Body of pancreas (tissue), 4 donors: Measurements from ENCODE around the gene SBNO1. TPM values are rescaled to one million over a fixed set of nuclear protein-coding genes. Genes with fewer than 3 reads are reported as not detected.
A peak's percentile ranks its signal among the peaks of the same experiment; 100 is the strongest.

Experiments used
- ATAC-seq: fragments of 150-250 bp; one replicate; pipeline ENCODE4 v1.9.1; 2016
- DNase-seq, 4 donors: peaks; one replicate each; pipeline ENCODE4 v3.0.0-alpha.2; 2019
- H3K27ac ChIP-seq, 4 donors: fragments of 200-600 bp; sonication (generic); 1 replicate in 3 of 4; 2 replicates in 1 of 4; pipeline versions ENCODE4 v1.5.1 to v1.6.1; 2016 to 2019; ENCODE audit warnings: mild to moderate bottlenecking in 1 of 4, mixed read lengths in 1 of 4, moderate library complexity in 1 of 4
- H3K27me3 ChIP-seq, 2 donors: fragments of 200-600 bp; sonication (generic); one replicate each; pipeline ENCODE4 v1.6.0; 2016; ENCODE audit warnings: mild to moderate bottlenecking in 1 of 2
- H3K36me3 ChIP-seq, 2 donors: fragments of 200-600 bp; sonication (generic); replicated peaks in 1 of 2; 2 replicates each; pipeline ENCODE4 v1.5.1; 2016; ENCODE audit warnings: low read depth in 2 of 2; ENCODE audit not compliant: insufficient read depth in 1 of 2
- H3K4me1 ChIP-seq: fragments of 200-600 bp; sonication (generic); one replicate; pipeline ENCODE4 v1.6.0; 2016
- H3K4me3 ChIP-seq, 2 donors: fragments of 200-600 bp; sonication (generic); 1 replicate in 1 of 2; 2 replicates in 1 of 2; pipeline ENCODE4 v1.5.1; 2016 to 2019
- H3K9me3 ChIP-seq, 3 donors: fragments of 200-600 bp; sonication (generic); 1 replicate in 2 of 3; 2 replicates in 1 of 3; pipeline ENCODE4 v1.5.1; 2016
- CTCF ChIP-seq, 7 experiments: fragments of 450-650 bp in 4 of 7; fragments of 200-600 bp in 3 of 7; sonication (generic) in 3 of 7; IDR thresholded peaks; one replicate each; pipeline ENCODE4 v1.5.1; 2016 to 2019; ENCODE audit warnings: antibody characterized with exemption in 7 of 7
- POLR2A ChIP-seq, 3 donors: fragments of 450-650 bp; IDR thresholded peaks; one replicate each; pipeline ENCODE4 v1.6.1; 2016; ENCODE audit warnings: antibody characterized with exemption in 3 of 3, mild to moderate bottlenecking in 2 of 3
- WGBS, 2 donors: methylation state at CpG; one replicate each; pipeline ENCODE4 v1.1.5; 2017; 5-methylcytosine and 5-hydroxymethylcytosine counted together
- intact Hi-C: fragments of 100-400 bp; cut with DNase I; formaldehyde crosslinking; loops from one replicate; pipeline ENCODE4 v1.15.1; 2023
- total RNA-seq, 2 donors: library from RNA; depleted of rRNA; stranded (reverse); fragments of >200 nt; gene quantifications; one replicate each; pipeline ENCODE4 v1.1.0, GENCODE V29; 2016

SBNO1 gene
- total RNA-seq, 2 donors from 2014 or later: 11.4 to 11.9 TPM

GRCh38 chr12:123404581-123404980, 39.9 kb upstream of the SBNO1 start:
- Histone ChIP-seq H3K27me3 (no peaks in the 10 kb centered on the region), H3K4me3 (no peak overlapping the region), H3K27ac (no peak overlapping the region), H3K36me3 (peaks cover 0 to 18% of the 10 kb centered on the region in 2 donors), H3K4me1 (no peaks in the 10 kb centered on the region), H3K9me3 (no peaks in the 10 kb centered on the region)
- TF ChIP-seq CTCF (IDR thresholded peaks at IDR 0.05) (no peak), POLR2A (IDR thresholded peaks at IDR 0.05) (no peak)
- 89 to 93% methylated on average over 6 to 7 of the region's 9 CpGs for WGBS, 2 donors
- DNase-seq (no peak), ATAC-seq (no peak)
- intact Hi-C loops: no loop called here

- Histone ChIP-seq H3K4me1 (peaks cover 21% of the 10 kb centered on the region), H3K27me3 (no peaks in the 10 kb centered on the region), H3K4me3 (no peak overlapping the region), H3K36me3 (peaks cover 0 to 15% of the 10 kb centered on the region in 2 donors), H3K27ac (no peak overlapping the region), H3K9me3 (no peaks in the 10 kb centered on the region)
- 81 to 91% methylated on average over 8 to 15 of the region's 15 CpGs for WGBS, 2 donors
- no peak for ATAC-seq
- TF ChIP-seq CTCF (IDR thresholded peaks at IDR 0.05) (no peak), POLR2A (IDR thresholded peaks at IDR 0.05) (no peak)
- intact Hi-C loops: no loop called here
- DNase-seq: no peak
Measured at GRCh38 chr12:123401753-123402683, 37.4 kb upstream of the SBNO1 start.

GRCh38 chr12:123399255-123399617, 34.6 kb upstream of the SBNO1 start:
- no peak for DNase-seq

GRCh38 chr12:123398550-123399254, 34.1 kb upstream of the SBNO1 start:
- peaks cover 35% of the 10 kb centered on the region for H3K4me1 ChIP-seq
- no peak for TF ChIP-seq POLR2A (IDR thresholded peaks at IDR 0.05)
- TF ChIP-seq CTCF (IDR thresholded peaks at IDR 0.05): no peak
- whole genome bisulfite sequencing, 2 donors: 56 to 68% methylated on average over 6 to 14 of the region's 14 CpGs
- H3K9me3 ChIP-seq: no peaks in the 10 kb centered on the region
- ATAC-seq (peak; percentile 7), DNase-seq (peak; percentile 34 to 66 (median 49))
- no peak overlapping the region for H3K4me3 ChIP-seq
- peaks cover 0 to 7% of the 10 kb centered on the region in 2 donors for H3K36me3 ChIP-seq
- intact Hi-C loops: no loop called here
- H3K27ac ChIP-seq: peak overlapping the region; percentile 7 to 73 (median 54)
- no peaks in the 10 kb centered on the region for H3K27me3 ChIP-seq

More at GRCh38 chr12:123399255-123399617, 34.6 kb upstream of the SBNO1 start:
- H3K4me1 ChIP-seq: peaks cover 35% of the 10 kb centered on the region
- WGBS, 2 donors: 86 to 93% methylated on average over 6 of the region's 6 CpGs
- no peak overlapping the region for H3K4me3 ChIP-seq
- no peaks in the 10 kb centered on the region for H3K27me3 ChIP-seq
- peaks cover 0 to 11% of the 10 kb centered on the region in 2 donors for H3K36me3 ChIP-seq
- intact Hi-C loops: no loop called here
- ATAC-seq: no peak
- peak overlapping the region; percentile 7 to 73 (median 54) for H3K27ac ChIP-seq
- TF ChIP-seq POLR2A (IDR thresholded peaks at IDR 0.05) (no peak), CTCF (IDR thresholded peaks at IDR 0.05) (no peak)
- H3K9me3 ChIP-seq: no peaks in the 10 kb centered on the region
